ENCODE results near the gene MOSPD2. TPM values are rescaled to one million over a fixed set of nuclear protein-coding genes. Genes with fewer than 3 reads are reported as not detected.

Gene MOSPD2
- polyA plus RNA-seq, 3 donors = 44.6 to 51.6 (median 45.7) TPM

DNA sequence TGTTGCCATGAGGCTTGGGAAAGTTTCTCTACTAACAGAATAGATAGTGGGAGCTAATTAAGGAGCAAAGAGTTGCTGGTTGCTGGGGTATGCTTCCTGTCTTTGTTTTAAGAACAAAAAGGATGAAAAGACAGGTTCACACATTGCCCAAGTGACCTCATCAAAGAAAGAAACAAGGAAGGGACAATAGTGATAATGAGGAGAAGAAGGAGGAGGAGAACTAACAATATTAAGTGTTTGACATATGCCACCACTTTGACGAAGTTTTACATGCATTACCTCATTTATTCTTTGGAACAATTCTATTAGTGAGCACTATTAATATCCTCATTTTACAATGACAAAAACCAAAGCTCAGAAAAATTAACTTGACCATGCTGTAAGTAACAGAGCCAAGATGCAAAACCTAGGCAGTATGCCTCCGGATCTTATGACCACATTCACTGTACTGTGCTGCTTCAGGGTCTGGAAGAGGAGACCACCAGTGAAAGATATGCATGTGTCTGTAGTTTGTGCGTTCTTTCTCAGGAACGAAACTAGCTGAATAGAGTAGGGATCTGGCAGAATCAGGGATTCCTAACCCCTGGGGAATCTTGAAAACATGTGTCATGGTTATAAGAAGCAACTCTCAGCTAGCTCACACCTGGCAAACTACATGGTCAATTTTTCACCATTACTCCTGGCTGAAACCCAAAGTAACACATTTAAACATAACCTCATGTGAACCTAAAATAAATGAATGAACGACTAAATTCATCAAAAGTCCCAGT is 83.8 kb downstream of the MOSPD2 start:
- intact Hi-C loops (cut with micrococcal nuclease) = no loop called here
- TF ChIP-seq, protein P1, sequence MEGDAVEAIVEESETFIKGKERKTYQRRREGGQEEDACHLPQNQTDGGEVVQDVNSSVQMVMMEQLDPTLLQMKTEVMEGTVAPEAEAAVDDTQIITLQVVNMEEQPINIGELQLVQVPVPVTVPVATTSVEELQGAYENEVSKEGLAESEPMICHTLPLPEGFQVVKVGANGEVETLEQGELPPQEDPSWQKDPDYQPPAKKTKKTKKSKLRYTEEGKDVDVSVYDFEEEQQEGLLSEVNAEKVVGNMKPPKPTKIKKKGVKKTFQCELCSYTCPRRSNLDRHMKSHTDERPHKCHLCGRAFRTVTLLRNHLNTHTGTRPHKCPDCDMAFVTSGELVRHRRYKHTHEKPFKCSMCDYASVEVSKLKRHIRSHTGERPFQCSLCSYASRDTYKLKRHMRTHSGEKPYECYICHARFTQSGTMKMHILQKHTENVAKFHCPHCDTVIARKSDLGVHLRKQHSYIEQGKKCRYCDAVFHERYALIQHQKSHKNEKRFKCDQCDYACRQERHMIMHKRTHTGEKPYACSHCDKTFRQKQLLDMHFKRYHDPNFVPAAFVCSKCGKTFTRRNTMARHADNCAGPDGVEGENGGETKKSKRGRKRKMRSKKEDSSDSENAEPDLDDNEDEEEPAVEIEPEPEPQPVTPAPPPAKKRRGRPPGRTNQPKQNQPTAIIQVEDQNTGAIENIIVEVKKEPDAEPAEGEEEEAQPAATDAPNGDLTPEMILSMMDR (IDR thresholded peaks at IDR 0.05) = no peak
- no peak overlapping the region for H3K27ac Mint-ChIP-seq
- Histone ChIP-seq H3K4me1 (ENCODE audit: control insufficient read depth in 1 of 2, insufficient read depth in 2 of 2, low read length in 2 of 2) (no peaks in the 10 kb centered on the region), H3K4me2 (replicated peaks; ENCODE audit: extremely low read depth, low read length, poor library complexity, severe bottlenecking) (no peak overlapping the region), H3K79me2 (ENCODE audit: insufficient read depth, low read length) (no peaks in the 10 kb centered on the region), H2AFZ (ENCODE audit: insufficient read depth, low read depth, low read length, poor library complexity, severe bottlenecking) (no peak overlapping the region), H4K20me1 (ENCODE audit: insufficient read depth, low read length) (no peaks in the 10 kb centered on the region), H3K9me3 (replicated peaks in 1 of 2; ENCODE audit: control insufficient read depth in 1 of 2, insufficient read depth in 1 of 2, low read length in 2 of 2) (no peaks in the 10 kb centered on the region), H3K27ac (ENCODE audit: low read depth in 1 of 2, low read length in 2 of 2) (no peak overlapping the region), H3K36me3 (replicated peaks in 1 of 2; ENCODE audit: control insufficient read depth in 1 of 2, insufficient read depth in 2 of 2, low read length in 2 of 2) (no peaks in the 10 kb centered on the region), H3K9ac (ENCODE audit: insufficient read depth, low read length, poor library complexity, severe bottlenecking) (no peak overlapping the region), H3K4me3 (replicated peaks in 1 of 3; ENCODE audit: low read depth in 2 of 3, low read length in 3 of 3) (no peak overlapping the region), H3K27me3 (ENCODE audit: control insufficient read depth in 2 of 2, insufficient read depth in 2 of 2, low read length in 2 of 2) (no peaks in the 10 kb centered on the region)
- WGBS (ENCODE audit: insufficient coverage) = 80% methylated on average over 1 of the region's 5 CpGs
- no peak for DNase-seq
- H3K27me3 Mint-ChIP-seq (ENCODE audit: low read depth in 3 of 3) = peaks cover 0 to 2% (median 1%) of the 10 kb centered on the region in 3 donors
- H3K4me1 Mint-ChIP-seq = no peaks in the 10 kb centered on the region
- peaks cover 0 to 4% (median 0%) of the 10 kb centered on the region in 7 donors for H3K9me3 Mint-ChIP-seq
- H3K36me3 Mint-ChIP-seq = no peaks in the 10 kb centered on the region
- no peak overlapping the region for H3K4me3 Mint-ChIP-seq

DNA sequence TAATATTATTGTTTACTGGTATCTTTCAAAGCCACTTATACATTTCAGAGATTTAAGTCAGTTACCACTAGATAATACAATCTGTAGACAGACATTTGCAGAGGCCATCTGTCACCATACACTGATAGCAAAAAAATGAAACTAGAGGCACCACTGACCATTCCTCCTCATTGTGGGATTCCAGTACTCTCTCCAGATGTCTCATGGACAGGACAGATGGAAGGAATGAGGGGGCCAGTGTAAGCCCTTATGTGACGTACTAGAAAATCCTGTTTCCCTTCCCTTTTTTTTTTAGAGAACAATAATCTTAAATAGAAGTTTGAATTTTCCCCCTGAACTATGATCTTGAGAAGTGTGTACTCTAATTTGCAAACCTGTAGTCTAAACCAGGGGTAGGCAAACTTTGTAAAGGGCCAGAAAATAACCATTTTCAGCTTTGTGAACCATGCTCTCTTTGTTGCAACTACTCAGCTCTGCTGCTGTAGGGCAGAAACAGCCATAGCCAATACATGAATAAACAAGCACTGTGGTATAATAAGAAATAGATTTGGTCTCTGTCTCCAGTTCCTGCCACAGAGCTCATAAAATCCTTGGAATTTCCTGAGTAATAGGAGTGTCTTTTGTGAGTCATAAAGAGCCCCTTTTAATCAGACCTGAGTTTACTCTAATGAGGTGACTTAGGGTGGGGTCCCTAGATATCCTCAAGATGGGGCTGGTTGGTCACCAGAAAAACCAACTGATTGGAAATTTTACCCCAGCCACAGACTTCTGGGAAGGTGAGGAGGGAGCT is 90.4 kb downstream of the MOSPD2 start:
- no peak overlapping the region for H3K27ac ChIP-seq (ENCODE audit: low read depth in 1 of 2, low read length in 2 of 2)
- Mint-ChIP-seq H3K27me3 (ENCODE audit: low read depth in 3 of 3) (peaks cover 0 to 2% (median 1%) of the 10 kb centered on the region in 3 donors), H3K27ac (no peak overlapping the region), H3K9me3 (peaks cover 0 to 4% (median 0%) of the 10 kb centered on the region in 7 donors), H3K36me3 (no peaks in the 10 kb centered on the region), H3K4me1 (no peaks in the 10 kb centered on the region), H3K4me3 (no peak overlapping the region)
- no peak overlapping the region for H3K4me2 ChIP-seq (replicated peaks; ENCODE audit: extremely low read depth, low read length, poor library complexity, severe bottlenecking)
- TF ChIP-seq, protein P1 (IDR thresholded peaks at IDR 0.05) = no peak
- H3K9ac ChIP-seq (ENCODE audit: insufficient read depth, low read length, poor library complexity, severe bottlenecking) = no peak overlapping the region
- intact Hi-C loops (cut with micrococcal nuclease) = no loop called here
- H3K4me1 ChIP-seq (ENCODE audit: control insufficient read depth in 1 of 2, insufficient read depth in 2 of 2, low read length in 2 of 2) = no peaks in the 10 kb centered on the region
- DNase-seq = no peak
- H4K20me1 ChIP-seq (ENCODE audit: insufficient read depth, low read length) = no peaks in the 10 kb centered on the region
- H3K4me3 ChIP-seq (replicated peaks in 1 of 3; ENCODE audit: low read depth in 2 of 3, low read length in 3 of 3) = no peak overlapping the region
- H3K79me2 ChIP-seq (ENCODE audit: insufficient read depth, low read length) = no peaks in the 10 kb centered on the region
- no peak overlapping the region for H2AFZ ChIP-seq (ENCODE audit: insufficient read depth, low read depth, low read length, poor library complexity, severe bottlenecking)
- no peaks in the 10 kb centered on the region for H3K9me3 ChIP-seq (replicated peaks in 1 of 2; ENCODE audit: control insufficient read depth in 1 of 2, insufficient read depth in 1 of 2, low read length in 2 of 2)
- no CpG with 5 or more reads among the region's 1 CpG for WGBS (ENCODE audit: insufficient coverage)
- H3K36me3 ChIP-seq (replicated peaks in 1 of 2; ENCODE audit: control insufficient read depth in 1 of 2, insufficient read depth in 2 of 2, low read length in 2 of 2) = no peaks in the 10 kb centered on the region
- H3K27me3 ChIP-seq (ENCODE audit: control insufficient read depth in 2 of 2, insufficient read depth in 2 of 2, low read length in 2 of 2) = no peaks in the 10 kb centered on the region

Data from CD14-positive monocyte (primary cell).